ENCODE measurements around the gene IL18BP. TPM values are rescaled to one million over a fixed set of nuclear protein-coding genes. Genes with fewer than 3 reads are reported as not detected.

The IL18BP gene
- total and polyA plus RNA-seq, 9 of the 15 experiments (the other 6 are each of a cell fraction or from before 2014, with no cell fraction given) = 0.34 to 9.4 (median 3.2) TPM

DNA sequence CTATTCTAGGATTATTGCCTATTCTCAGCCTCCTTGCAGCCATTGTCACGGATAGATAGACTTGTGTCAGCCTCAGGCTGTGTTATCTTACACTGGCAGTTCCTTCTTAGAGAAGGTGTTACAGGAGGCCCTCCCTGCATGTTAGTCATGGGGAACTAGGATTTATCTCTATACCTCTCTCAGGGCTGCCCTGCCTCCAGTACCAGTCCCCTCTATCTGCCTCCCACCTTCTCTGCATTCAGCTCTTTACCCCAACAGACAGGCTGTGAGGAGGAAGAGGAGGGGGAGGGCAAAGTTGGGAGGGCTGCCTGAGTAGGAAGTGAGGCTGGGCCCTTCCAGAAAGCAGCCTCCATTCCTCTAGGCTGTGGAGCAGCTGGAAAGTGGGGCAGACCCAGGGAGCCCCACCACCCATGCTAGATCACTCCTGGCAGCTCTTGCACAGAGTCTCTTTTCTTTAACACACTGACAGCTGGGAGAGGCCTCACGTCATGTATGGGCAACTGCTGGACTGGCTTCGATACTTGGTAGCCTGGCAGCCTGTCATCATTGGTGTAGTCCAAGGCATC is 2.9 kb upstream of the IL18BP start (continued):
- no peak for TF ChIP-seq KAT7 (CRISPR knock-in tag; IDR thresholded peaks at IDR 0.05; ENCODE audit: borderline replicate concordance)
- no peak for TF ChIP-seq FOXP4 (CRISPR knock-in tag; IDR thresholded peaks at IDR 0.05; ENCODE audit: borderline replicate concordance)
- no peak for TF ChIP-seq IRF2 (CRISPR knock-in tag; IDR thresholded peaks at IDR 0.05)
- no peak for TF ChIP-seq NFIX (CRISPR knock-in tag; IDR thresholded peaks at IDR 0.05; ENCODE audit: low read depth)
- no peak for TF ChIP-seq ZNF436 (CRISPR knock-in tag; IDR thresholded peaks at IDR 0.05)
- TF ChIP-seq PTTG1 (tag; IDR thresholded peaks at IDR 0.05; ENCODE audit: low read depth) = no peak
- TF ChIP-seq CBX5 (IDR thresholded peaks at IDR 0.05; ENCODE audit: borderline replicate concordance, low read depth) = no peak
- no peak for TF ChIP-seq RFX1 (IDR thresholded peaks at IDR 0.05)
- TF ChIP-seq TAF15 (IDR thresholded peaks at IDR 0.05; ENCODE audit: low read depth, low read length) = no peak
- TF ChIP-seq, protein P1, sequence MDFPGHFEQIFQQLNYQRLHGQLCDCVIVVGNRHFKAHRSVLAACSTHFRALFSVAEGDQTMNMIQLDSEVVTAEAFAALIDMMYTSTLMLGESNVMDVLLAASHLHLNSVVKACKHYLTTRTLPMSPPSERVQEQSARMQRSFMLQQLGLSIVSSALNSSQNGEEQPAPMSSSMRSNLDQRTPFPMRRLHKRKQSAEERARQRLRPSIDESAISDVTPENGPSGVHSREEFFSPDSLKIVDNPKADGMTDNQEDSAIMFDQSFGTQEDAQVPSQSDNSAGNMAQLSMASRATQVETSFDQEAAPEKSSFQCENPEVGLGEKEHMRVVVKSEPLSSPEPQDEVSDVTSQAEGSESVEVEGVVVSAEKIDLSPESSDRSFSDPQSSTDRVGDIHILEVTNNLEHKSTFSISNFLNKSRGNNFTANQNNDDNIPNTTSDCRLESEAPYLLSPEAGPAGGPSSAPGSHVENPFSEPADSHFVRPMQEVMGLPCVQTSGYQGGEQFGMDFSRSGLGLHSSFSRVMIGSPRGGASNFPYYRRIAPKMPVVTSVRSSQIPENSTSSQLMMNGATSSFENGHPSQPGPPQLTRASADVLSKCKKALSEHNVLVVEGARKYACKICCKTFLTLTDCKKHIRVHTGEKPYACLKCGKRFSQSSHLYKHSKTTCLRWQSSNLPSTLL (IDR thresholded peaks at IDR 0.05) = no peak
- TF ChIP-seq FOXJ3 (CRISPR knock-in tag; IDR thresholded peaks at IDR 0.05) = no peak
- TF ChIP-seq RFX5 (IDR thresholded peaks at IDR 0.05; ENCODE audit: low read depth, low read length) = no peak
- no peak for TF ChIP-seq RBM25 (IDR thresholded peaks at IDR 0.05; ENCODE audit: low read depth, low read length, severe bottlenecking)
- no peak for TF ChIP-seq SLC30A9 (CRISPR knock-in tag; IDR thresholded peaks at IDR 0.05)
- no peak for TF ChIP-seq EP400 (IDR thresholded peaks at IDR 0.05)
- no peak for TF ChIP-seq HMG20A (CRISPR knock-in tag; conservative IDR thresholded peaks at IDR 0.05)
- TF ChIP-seq YBX1 (IDR thresholded peaks at IDR 0.05) = no peak
- peak; percentile 98 for TF ChIP-seq HMBOX1 (IDR thresholded peaks at IDR 0.05)
- peak; percentile 32; the same call in 1 of the 2 replicates for TF ChIP-seq ZNF263 (CRISPR knock-in tag; IDR thresholded peaks at IDR 0.05; ENCODE audit: borderline replicate concordance)
- TF ChIP-seq ZNF77 (CRISPR knock-in tag; IDR thresholded peaks at IDR 0.05) = no peak
- TF ChIP-seq MIER1 (IDR thresholded peaks at IDR 0.05; ENCODE audit: low read depth) = no peak
- no peak for TF ChIP-seq HDAC6 (IDR thresholded peaks at IDR 0.05; ENCODE audit: low read depth, low read length)
- no peak for TF ChIP-seq BRF2 (IDR thresholded peaks at IDR 0.05; ENCODE audit: borderline replicate concordance, insufficient read depth, insufficient read length)
